Fibroblast of skin of right quadriceps (primary cell): ENCODE measurements around the gene TRIM22.
"Not testable (repeated sequence)": the region's sequence is repeated elsewhere in the genome, so short reads cannot be mapped to it uniquely, and the experiment has no call there.

Experiments
- DNase-seq: peaks from one replicate; pipeline ENCODE4 v3.0.0-alpha.2; 2013

TRIM22 gene

DNA sequence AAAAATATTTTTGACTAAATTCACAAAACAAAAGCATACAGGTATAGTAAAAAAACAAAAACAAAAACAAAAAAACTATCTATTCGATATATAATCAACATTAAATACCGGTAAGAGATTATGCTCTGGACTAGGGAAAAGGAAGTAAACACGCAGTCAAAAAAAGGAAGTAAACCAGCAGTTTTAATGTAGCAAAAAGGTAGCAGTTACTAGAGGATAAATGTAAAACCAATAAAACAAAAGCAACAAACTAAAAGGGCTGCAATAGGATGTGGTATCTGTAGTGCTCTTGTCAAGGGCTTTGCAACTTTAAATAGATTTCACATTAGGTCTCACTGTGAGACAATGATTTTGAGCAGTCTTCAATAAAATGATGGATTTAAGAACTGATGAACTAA, 2.4 kb downstream of the TRIM22 start:
- DNase-seq, result no peak

DNA sequence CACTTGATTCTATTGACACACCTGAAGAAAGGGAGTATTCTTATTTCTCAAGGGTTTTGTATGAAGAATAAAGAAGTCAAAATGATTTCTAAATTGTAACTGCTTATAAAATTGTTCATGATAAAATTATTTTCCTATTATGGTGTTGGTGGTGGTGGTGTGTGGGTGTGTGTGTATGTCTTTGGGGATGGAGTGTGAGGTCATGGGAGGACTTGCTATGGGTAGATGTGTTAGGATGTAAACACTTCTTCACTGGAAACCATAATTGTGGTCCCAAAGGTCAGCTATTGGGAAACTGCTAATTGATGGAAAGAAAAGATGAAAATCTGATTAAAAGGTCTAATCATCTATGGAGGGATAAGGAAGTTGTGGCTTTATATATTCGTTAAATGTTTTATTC, 5.1 kb downstream of the TRIM22 start:
- DNase-seq, result no peak

DNA sequence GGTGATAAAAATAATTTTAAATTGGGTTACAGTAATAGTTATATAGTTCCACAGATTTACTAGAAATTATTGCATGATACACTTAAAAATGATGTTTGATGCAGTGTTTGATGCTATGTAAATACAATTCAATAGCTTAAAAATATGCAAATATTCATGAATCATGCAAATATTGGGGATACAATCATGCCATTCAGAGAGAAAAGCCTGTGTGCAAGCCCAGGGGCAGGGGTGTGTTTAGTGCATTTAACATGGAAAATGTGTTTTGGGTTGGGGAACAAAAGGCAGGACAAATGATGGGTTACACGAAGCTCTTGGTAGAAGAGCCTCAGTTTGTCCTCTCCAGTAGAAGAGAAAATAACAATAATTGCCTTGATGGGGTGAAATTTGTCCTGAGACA, 6.0 kb downstream of the TRIM22 start:
- DNase-seq, result no peak

DNA sequence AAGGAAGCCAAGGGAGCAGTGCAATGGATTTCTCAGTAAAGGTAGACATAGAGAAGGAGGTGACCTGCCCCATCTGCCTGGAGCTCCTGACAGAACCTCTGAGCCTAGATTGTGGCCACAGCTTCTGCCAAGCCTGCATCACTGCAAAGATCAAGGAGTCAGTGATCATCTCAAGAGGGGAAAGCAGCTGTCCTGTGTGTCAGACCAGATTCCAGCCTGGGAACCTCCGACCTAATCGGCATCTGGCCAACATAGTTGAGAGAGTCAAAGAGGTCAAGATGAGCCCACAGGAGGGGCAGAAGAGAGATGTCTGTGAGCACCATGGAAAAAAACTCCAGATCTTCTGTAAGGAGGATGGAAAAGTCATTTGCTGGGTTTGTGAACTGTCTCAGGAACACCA, 6.6 kb downstream of the TRIM22 start:
- DNase-seq, result no peak

DNA sequence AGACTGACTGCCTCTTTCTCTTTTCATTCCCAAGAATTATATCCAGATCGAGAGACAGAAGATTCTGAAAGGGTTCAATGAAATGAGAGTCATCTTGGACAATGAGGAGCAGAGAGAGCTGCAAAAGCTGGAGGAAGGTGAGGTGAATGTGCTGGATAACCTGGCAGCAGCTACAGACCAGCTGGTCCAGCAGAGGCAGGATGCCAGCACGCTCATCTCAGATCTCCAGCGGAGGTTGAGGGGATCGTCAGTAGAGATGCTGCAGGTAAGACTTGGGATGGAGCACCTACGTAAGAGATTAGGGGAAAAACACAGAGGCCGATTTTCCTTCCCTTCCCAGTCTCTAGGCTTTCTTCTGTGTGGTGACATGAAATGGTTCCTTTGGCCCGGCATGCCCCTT, 8.7 kb downstream of the TRIM22 start:
- DNase-seq, result no peak

DNA sequence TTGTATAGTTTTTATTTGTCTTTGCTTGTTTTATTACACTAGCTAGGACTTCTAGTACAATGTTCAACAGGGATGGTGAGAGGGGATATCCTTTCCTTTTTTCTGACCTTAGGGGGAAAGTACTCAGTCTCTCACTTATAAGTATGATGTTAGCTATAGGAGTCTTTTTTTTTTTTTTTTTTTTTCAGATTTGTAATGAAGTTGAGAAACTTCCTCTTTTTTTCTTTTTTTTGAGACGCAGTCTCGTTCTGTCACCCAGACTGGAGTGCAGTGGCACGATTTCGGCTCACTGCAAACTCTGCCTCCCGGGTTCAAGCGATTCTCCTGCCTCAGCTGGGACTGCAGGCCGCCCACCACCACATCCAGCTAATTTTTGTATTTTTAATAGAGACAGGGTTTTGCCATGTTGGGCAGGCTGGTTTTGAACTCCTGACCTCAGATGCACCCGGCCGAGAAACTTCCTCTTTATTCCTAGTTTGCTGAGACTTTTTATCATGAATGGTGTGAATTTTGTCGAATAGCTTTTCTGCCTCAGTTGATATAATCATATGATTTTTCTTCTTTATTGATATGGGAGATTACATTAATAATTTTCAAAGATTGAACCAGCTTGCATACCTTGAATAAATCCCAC, 10.9 kb downstream of the TRIM22 start:
- DNase-seq, result no peak

DNA sequence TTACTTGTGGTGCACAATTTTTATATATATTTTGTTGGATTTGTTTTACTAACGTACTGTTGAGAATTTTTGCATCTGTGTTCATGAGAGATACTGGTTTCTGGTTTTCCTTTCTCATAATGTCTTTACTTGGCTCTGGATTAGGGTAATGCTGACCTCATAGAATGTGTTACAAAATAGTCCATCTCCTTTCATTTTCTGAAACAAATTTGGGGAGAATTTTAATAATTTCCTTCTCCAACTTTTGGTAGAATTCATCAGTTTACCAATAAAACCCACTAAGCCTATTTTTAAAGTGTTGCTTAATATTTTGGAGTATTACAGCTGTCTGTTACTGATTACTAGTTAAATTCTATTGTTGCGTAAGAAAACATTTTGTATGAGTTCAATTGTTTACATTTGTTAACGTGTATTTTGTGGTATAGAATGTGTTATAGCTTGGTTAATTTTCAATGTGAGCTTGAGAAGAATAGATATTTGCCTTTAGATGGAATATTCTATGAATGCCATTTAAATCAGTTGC, 11.5 kb downstream of the TRIM22 start:
- DNase-seq, result no peak

DNA sequence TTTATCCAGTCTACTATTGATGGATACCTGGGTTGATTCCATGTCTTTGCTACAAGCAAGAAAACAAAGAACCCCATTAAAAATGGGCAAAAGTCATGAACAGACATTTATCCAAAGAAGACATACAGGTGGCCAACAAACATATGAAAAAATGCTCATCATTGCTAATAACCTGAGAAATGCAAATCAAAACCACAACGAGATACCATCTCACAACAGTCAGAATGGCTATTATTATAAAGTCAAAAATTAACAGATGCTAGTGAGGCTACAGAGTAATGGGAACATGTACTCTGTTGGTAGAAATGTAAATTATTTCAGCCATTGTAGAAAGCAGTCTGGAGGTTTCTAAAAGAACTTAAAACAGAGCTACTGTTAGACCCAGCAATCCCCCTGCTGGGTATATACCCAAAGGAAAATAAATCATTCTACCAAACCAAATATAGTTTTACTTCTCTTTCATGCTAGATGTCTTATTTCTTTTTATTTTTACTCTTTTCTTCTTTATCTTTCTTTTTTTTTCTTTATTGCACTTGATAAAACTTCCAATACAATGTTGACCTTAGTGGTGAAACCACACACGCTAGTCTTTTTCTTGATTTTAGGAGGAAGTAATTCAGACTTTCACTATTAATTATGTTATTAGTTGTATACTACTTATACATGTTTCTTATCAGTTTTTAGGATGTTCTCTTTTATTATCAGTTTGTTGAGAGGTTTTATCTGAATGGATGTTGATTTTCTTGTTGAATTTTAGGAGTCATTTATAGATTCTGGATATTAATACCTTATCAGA, 14.3 kb downstream of the TRIM22 start:
- DNase-seq, result no peak

DNA sequence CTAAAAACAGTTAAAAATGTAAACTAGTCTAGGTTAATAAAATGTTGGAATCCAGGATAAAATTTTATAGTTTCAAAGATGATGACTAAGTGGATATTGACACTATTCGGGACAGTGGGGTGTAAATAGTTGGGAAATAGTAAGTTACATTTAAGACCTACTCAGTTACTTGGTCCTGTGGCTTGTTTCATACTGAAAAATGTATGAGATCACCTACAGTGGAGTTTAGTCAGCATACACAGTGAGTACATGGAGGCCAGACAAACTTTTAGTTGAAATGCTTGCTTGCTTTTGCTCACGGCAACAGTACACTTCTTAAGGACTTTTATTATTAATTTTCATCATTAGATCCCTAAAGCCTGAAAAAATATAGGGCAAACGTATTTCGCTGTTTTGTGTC, 16.1 kb downstream of the TRIM22 start:
- peak; percentile 12 for DNase-seq

DNA sequence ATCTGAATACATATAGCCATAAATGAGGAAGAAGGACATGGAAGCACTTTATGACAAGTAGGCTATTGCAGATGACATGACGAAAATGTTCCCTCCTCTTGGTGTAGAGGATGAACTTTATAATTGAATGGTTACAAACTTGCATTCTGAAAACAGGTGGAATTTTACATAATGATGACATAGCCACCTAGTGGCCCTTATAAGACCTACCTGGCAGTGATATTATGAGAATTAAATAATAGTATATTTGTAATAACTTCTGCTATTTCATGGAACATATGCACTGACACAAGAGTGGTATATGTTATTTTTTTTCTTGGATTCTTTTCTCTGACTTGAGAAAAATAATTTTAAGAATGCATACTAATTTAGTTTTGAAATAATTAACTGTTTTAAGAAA, 22.9 kb downstream of the TRIM22 start:
- no peak for DNase-seq

DNA sequence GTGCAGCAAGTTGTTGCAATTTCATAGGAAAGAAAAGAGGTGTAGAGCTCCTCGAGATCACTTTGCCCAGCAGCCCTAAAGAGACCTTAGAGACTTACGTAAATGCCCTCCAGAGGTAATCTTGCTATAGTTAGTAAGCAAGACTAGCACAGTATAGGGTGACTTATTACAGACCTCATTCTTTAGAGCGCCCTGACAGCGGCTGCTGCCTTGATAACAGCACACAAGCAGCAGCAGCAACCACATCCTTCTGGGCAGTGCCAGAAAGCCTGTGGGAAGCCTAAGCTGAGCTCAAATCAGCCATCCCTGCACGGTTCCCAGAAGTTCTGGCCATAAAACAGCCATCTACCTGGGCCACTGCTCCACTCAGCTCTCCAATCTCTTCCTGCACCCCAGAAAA, 24.1 kb downstream of the TRIM22 start:
- no peak for DNase-seq

DNA sequence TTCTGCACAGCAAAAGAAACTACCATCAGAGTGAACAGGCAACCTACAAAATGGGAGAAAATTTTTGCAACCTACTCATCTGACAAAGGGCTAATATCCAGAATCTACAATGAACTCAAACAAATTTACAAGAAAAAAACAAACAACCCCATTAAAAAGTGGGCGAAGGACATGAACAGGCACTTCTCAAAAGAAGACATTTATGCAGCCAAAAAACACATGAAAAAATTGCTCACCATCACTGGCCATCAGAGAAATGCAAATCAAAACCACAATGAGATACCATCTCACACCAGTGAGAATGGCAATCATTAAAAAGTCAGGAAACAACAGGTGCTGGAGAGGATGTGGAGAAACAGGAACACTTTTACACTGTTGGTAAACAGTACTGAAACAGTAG, 26.9 kb downstream of the TRIM22 start:
- not testable (repeated sequence) for DNase-seq

DNA sequence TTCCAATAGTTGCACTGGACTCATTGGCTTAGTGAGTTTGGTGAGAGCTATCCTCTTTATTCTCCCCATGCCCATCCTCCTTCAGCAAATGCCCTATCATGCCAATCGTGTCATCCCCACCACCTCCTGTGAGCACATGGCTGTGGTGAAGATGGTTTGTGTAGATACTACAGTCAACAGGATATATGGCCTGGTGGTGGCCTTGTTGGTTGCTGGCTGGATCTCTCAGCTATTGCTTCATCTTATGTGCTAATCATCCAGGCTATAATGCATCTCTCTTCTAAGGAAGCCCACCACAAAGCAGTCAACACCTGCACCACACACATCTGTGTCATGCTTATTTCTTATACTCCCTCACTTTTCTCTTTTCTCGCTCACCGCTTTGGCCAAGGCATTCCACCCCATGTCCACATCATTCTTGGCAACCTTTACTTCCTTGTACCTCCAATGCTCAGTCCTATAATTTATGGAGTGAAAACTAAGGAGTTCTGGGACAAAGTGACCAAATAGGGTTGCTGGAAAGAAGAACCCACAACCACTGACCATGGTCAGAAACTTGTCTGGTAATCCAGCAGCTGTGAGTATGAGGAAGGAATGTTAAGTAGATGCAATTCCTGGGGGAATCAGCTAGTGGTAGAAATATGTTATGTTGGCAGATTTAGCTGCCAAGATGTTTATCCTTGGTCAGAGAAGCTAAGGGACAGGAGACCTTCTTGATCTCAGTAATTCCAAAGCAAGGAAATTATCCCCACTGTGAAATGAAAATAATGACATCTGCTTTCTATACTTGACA, 30.3 kb downstream of the TRIM22 start:
- no peak for DNase-seq

DNA sequence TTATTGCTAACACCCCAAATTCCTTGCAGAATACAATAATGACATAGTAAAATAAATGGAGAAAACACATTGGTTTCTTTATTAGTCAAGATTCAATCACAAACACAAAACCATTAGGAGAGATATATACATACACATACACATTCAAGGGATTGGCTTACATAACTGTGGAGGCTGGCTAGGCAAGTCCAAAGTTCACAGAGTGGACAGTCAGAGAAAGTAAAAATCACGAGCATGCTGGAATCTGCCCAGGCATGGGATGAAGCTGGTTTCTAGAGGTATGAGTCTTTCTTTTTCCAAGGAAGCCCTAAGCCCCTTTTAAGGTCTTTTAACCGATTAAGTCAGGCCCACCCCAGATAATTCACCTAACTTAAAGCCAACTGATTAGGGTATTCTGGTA, 33.0 kb downstream of the TRIM22 start:
- no peak for DNase-seq

DNA sequence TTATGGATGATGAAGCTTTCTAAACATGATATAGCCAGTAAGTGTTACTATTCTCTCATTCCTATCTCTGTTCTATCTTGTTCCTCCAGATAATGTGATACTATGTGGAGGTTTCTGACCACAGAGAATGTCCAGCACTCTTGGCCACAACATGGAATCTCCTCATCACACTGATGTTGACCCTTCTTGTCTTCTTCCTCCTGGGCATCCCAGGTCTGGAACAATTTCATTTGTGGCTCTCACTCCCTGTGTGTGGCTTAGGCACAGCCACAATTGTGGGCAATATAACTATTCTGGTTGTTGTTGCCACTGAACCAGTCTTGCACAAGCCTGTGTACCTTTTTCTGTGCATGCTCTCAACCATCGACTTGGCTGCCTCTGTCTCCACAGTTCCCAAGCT, 36.8 kb downstream of the TRIM22 start:
- no peak for DNase-seq

DNA sequence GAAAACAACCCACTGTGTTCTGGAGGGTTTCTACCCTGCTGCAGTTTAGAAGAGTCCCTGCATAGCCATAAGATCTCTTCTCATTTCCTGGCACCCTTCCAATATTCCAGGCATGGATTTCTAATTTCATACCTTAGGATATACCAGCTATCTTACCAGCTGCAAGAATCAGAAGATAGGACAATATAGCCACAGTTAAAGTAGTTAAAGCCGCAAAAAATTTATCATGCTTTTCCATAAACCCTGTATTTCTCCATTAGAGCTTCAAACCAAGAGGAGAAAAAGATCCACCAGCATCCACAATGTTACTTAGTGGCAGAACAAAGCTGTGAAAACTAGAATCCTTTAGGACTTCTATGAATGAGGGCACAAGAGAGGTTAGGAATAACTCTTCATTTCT, 38.1 kb downstream of the TRIM22 start:
- no peak for DNase-seq

DNA sequence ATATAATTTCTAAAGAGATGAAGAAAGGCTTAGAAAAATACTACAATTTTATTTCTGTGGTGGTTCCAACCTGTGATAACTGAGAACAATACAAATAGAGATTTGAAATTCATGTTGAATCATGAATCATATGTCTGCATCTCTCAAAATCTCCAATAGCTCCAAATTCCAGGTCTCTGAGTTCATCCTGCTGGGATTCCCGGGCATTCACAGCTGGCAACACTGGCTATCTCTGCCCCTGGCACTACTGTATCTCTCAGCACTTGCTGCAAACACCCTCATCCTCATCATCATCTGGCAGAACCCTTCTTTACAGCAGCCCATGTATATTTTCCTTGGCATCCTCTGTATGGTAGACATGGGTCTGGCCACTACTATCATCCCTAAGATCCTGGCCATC, 46.8 kb downstream of the TRIM22 start, which contains the start of gene OR56B1:
Gene OR56B1, plus strand, starts transcription at position 53 of the 400 bp plus-strand sequence. Its CDS starts 69 bp downstream, at position 122.
- no peak for DNase-seq

DNA sequence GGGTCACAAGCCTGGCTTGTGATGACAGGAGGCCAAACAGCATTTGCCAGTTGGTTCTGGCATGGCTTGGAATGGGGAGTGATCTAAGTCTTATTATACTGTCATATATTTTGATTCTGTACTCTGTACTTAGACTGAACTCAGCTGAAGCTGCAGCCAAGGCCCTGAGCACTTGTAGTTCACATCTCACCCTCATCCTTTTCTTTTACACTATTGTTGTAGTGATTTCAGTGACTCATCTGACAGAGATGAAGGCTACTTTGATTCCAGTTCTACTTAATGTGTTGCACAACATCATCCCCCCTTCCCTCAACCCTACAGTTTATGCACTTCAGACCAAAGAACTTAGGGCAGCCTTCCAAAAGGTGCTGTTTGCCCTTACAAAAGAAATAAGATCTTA, 47.5 kb downstream of the TRIM22 start:
- peak; percentile 31 for DNase-seq

DNA sequence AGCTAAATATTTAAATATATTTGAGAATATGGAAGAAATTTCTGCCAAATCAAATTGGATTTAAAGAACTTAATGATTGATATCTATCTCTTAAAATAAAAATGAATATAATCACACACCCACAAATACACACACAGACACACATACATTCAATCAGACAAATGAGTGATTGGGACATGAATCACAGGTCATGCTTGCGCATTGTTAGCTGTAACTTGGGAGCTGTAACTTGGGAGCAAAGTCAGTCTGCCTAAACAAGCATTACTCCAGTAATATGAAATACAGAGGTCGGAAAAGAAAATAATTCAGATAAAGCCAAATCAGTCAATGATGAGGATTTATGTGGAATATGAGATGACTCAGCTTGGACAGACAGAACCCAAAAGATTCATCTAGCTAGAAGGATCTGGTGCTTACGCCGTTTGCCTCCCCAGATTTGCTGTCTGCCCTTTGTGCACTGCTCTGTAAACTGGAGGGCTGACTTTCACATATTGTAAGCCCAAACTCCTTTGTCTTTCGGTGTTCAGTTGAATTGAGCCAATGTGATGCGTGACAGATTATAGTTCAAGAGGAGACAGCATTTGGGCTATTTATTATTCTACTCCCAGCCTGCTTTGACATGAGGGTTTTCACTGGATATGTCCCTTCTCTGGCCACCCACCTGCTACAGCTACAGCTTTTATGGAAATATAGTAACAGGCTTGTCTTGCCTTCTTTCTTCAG, 48.2 kb downstream of the TRIM22 start:
- DNase-seq, result no peak

DNA sequence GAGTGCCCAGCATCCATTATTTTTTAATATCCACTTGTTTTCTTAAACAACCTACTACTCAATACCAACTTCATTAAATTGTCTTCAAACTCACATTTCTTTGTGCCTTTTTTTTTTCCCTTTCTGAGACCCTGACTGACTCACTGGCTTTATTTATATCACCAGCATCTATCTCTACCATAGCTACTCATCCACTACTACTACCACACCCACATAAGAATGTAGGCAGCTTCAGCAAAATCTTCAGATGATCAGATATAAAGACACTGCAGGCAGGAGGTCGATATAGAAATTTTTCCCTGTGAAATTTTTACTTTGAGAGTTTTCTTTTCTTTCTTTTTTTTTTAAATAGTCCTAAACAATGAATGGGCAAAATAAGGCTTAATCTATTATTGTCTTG, 48.8 kb downstream of the TRIM22 start:
- DNase-seq, result no peak

DNA sequence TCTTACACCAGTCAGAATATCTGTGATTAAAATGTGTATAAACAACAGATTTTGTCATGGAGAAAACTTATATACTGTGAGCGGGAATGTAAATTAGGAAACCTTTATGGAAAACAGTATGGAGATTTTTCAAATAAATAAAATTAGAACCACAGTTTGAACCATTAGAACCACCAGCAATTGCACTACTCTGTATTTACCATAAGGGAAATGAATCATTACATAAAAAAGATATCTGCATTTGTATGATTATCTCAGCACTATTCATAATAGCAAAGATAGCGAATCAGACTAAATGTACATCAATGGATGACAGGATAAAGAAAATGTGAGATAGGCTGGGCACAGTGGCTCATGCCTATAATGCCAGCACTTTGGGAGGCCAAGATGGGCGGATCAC, 57.0 kb downstream of the TRIM22 start:
- no peak for DNase-seq

DNA sequence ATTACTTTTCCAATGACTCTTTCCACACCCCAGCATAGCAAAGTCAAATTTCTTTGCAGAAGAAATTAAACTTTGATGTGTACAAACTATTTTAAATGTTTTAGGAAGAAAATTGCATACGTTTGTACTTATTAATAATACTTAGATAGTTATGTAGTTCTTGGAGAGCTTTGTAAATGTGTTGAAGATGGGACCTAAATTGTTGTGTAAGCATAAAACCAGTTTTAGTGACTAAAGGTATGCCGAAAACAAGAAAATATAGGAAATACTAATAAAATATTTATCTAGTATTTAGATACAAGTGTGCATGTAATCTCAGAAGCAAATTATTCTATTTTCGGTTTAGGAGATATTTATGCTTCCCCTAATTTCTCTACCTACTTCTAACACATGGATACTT, 60.2 kb downstream of the TRIM22 start:
- no peak for DNase-seq

DNA sequence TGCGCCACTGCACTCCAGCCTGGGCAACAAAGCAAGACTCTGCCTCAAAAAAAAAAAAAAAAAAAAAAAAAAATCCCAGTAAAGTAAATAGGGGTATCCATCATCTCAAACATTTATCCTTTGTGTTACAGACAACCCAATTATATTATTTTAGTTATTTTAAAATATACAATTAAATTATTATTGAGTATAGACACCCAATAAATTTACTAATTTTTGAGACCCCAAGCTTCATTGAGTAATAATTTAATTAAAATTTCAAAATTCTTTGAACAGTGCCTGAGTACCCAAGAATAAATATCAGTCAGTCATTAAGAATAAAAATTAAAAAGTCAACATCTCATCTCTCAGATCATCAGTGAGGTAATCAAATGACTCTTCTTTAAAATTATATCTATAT, 64.4 kb downstream of the TRIM22 start, which contains the start of gene OR52N4:
Gene OR52N4, plus strand, starts transcription at position 301 of the 400 bp plus-strand sequence. CDS start 498 bp downstream, outside the sequence.
- no peak for DNase-seq
